Neural cell (in vitro differentiated cells): ENCODE measurements around the gene SLC24A3.

Experiments used
- CTCF ChIP-seq: fragments of 450-650 bp; IDR thresholded peaks from 2 replicates; pipeline ENCODE4 v1.5.1; 2014; ENCODE audit warnings: antibody characterized with exemption, mild to moderate bottlenecking, moderate library complexity; ENCODE audit not compliant: poor library complexity, severe bottlenecking
- POLR2AphosphoS5 ChIP-seq: IDR thresholded peaks from 2 replicates; pipeline ENCODE4 v1.6.1; 2012
- RAD21 ChIP-seq: fragments of 450-650 bp; conservative IDR thresholded peaks from 2 replicates; pipeline ENCODE4 v1.6.1; 2014; ENCODE audit warnings: antibody characterized with exemption, mild to moderate bottlenecking, moderate library complexity
- REST ChIP-seq: IDR thresholded peaks from 2 replicates; pipeline ENCODE4 v1.6.1; 2012; ENCODE audit warnings: borderline replicate concordance

- TF ChIP-seq CTCF: no peak
- TF ChIP-seq POLR2AphosphoS5: no peak
- TF ChIP-seq RAD21: no peak
- no peak for TF ChIP-seq REST
These were observed 155.1 kb downstream of the SLC24A3 start for GRCh38 chr20:19367591-19367990.
